ENCODE results near the gene PTOV1. TPM values are rescaled to one million over a fixed set of nuclear protein-coding genes. Genes with fewer than 3 reads are reported as not detected.
A peak's percentile ranks its signal among the peaks of the same experiment; 100 is the strongest.

Gene PTOV1
- total RNA-seq, 2 experiments from 2014 or later = 78.2 to 79.4 TPM

DNA sequence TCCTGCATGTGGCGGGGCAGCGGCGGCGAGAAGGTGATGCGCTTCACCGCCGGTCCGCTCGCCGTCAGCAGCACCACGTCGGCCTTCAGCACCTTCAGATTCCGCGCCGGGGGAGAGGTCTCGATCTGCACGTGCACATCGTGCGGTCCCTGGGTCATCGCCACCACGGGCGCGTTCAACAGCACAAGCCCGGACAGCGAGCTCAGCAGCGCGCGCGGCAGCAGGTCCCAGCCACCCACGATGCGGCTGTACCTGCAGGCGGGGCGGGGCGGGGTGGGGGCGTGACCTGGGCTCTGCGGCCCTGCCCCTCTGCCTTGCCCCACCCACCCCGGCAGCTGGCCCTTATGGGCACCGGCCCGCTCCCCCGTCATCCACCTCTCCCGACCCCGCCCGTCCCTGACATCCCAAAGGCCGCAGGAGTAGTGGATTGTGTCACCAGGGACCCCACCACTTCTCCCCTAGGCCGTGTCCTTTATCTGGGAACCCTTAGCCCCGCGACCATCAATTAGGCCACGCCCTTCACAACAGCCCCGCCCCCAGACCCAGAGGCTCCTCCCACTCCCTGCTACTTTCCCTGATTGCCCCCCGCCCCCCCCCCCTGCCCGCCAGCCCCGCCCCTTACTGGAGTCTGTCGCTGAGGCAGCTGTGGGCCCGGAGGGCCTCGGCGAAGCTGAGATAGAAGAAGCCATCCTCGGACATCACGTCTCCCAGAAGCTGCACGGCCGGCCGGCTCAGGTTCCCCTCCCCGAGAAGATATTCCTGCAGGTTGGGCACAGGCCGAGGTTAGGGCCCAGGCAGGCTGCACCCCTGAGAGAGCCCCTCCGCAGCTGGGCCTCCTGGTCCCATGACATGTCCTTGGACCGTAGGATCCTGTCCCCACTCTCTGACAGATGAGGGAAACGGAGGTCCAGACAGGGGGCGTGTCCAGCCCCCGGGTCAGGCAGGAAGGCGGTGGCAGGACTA, 39.7 kb downstream of the PTOV1 start:
- H3K9me3 Mint-ChIP-seq (ENCODE audit: low read depth) = no peaks in the 10 kb centered on the region
- peak overlapping the region; percentile 71 for H3K4me3 Mint-ChIP-seq
- DNase-seq (peak; percentile 75), ATAC-seq (peak; percentile 91)
- peak overlapping the region; percentile 43 for H3K27ac Mint-ChIP-seq
- H3K36me3 Mint-ChIP-seq = no peaks in the 10 kb centered on the region
- H3K27me3 Mint-ChIP-seq = no peaks in the 10 kb centered on the region
- CTCF ChIA-PET = interaction anchor here (0.8 to 2.2 kb wide), 9 partner anchors 9 to 246 kb away, joined by 3 to 11 read pairs (median 5); partner anchors contain the start of genes FUZ and NUP62
- peaks cover 14% of the 10 kb centered on the region for H3K4me1 Mint-ChIP-seq

DNA sequence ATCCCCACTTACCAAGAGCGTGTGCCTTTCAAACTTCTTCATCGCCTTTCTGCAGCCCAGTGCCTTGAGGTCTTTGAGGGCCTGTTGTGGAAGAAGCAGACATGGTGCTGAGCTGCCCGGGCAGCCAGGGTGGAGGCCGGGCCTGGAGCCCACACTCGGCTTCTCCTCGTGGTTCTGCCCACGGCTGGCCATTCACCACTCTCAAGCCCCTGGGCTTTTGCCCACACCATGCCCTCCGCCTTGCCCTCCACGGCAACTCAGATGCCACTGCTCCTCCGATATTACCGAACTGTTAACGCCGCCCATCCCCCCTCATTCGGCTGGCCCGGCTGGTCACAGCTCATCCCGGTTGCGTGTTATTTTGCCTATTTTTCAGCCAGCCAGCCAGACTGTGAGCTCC, 40.4 kb downstream of the PTOV1 start:
- H3K27ac Mint-ChIP-seq = no peak overlapping the region
- no peak overlapping the region for H3K4me3 Mint-ChIP-seq

DNA sequence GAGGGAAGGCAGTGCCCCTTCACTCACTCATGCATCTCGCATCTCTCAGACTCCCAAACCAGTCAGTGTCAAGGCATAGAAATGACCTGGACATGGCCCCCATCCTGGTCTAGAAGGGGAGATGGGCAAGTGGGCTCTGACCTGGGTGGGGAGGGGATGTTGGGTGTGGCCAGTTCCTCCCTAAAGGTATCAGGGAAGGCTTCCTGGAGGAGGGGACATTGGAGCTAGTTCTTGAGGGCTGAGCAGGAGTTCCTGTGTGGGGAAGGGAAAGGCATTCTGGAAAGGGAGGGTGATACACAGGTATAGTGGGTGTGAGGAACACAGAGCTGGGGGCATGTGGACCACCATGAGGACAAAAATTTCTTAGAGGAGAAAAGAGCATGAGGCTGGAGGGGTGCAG, 41.8 kb downstream of the PTOV1 start:
- peaks cover 34% of the 10 kb centered on the region for H3K4me1 Mint-ChIP-seq

More for the DNA sequence above, 40.4 kb downstream of the PTOV1 start:
- CTCF ChIA-PET = interaction anchor here (0.7 kb wide), 2 partner anchors 211 to 434 kb away, joined by 3 read pairs; no protein-coding TSS in a partner anchor
- H3K36me3 Mint-ChIP-seq = no peaks in the 10 kb centered on the region
- DNase-seq (no peak), ATAC-seq (no peak)
- no peaks in the 10 kb centered on the region for H3K9me3 Mint-ChIP-seq (ENCODE audit: low read depth)
- H3K27me3 Mint-ChIP-seq = no peaks in the 10 kb centered on the region
- peaks cover 21% of the 10 kb centered on the region for H3K4me1 Mint-ChIP-seq

DNA sequence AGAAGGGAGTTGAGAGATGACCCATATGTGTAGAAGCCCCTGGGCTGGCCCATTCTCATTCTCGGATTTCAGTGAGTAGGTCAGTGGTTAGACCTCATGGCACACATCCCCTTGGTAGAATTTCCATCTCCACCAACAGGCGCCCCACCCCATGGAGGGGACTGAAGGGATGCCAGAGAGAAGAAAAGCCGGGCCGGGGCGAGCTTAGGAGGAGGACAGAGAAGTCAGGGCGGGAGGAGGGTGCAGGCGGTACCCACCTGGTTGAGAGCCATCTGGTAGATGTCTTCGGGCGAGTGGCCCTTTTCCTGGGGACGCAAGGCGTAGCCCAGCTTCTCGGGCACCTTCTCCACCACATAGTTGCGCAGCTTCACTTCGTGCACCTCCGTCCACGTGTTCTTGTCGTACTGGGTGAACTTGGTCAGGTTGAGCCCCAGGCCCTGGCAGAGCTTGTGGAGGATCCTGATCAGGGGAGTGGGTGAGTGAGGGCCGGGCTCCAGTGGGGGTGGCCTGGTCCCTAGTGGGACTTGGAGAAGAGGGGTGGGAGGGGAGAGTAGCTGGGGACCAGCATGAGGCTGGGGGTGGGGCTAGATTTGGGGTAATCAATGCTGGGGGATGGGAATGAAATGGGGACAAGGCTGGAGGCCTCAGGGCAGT, 43.2 kb downstream of the PTOV1 start:
- no peaks in the 10 kb centered on the region for H3K9me3 Mint-ChIP-seq (ENCODE audit: low read depth)
- no peaks in the 10 kb centered on the region for H3K27me3 Mint-ChIP-seq
- DNase-seq = no peak
- CTCF ChIA-PET = interaction anchor here (1.6 kb wide), 1 partner anchor 9 kb away, joined by 3 read pairs; no protein-coding TSS in a partner anchor
- H3K4me1 Mint-ChIP-seq = peaks cover 37% of the 10 kb centered on the region
- no peak overlapping the region for H3K27ac Mint-ChIP-seq
- H3K36me3 Mint-ChIP-seq = no peaks in the 10 kb centered on the region
- no peak for ATAC-seq
- H3K4me3 Mint-ChIP-seq = no peak overlapping the region

More for the DNA sequence above, 41.8 kb downstream of the PTOV1 start:
- Mint-ChIP-seq H3K9me3 (ENCODE audit: low read depth) (no peaks in the 10 kb centered on the region), H3K27ac (no peak overlapping the region), H3K27me3 (no peaks in the 10 kb centered on the region), H3K36me3 (no peaks in the 10 kb centered on the region), H3K4me3 (no peak overlapping the region)
- CTCF ChIA-PET = interaction anchor here (1.6 kb wide), 1 partner anchor 8 kb away, joined by 3 read pairs; no protein-coding TSS in a partner anchor
- ATAC-seq (no peak), DNase-seq (no peak)

DNA sequence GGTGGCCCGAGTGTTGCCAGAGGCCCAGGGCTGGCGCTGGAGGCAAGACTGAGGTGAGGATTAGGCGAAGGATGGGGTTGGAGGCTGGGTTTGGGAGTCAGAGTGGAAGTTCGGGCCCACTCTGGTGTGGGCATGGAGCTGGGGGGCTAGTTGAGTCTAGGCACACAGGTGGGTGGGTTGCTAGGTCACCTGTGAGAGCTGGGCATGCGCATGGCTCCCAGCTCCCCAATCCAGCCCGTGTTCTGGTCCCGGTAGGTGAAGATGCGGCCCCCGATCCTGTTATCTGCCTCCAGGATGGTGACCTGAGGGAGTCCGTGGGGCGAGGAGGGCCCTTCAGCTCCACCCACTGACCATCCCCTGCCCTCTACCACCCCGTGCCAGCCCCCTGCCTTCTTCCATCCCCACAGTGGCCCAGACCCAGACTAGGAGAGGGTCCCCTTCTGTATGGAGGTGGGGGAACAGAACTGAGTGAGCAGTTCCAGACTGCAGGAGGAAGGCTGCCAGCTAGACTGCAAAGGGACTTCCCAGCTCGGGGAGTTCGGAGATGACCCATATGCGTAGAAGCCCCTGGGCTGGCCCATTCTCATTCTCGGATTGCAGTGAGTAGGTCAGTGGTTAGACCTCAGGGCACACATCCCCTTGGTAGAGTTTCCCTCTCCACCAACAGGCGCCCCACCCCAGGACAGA, 44.1 kb downstream of the PTOV1 start:
- no peak for ATAC-seq
- CTCF ChIA-PET = no interaction called here
- H3K4me3 Mint-ChIP-seq = no peak overlapping the region
- H3K9me3 Mint-ChIP-seq (ENCODE audit: low read depth) = no peaks in the 10 kb centered on the region
- H3K27ac Mint-ChIP-seq = no peak overlapping the region
- no peaks in the 10 kb centered on the region for H3K36me3 Mint-ChIP-seq
- no peaks in the 10 kb centered on the region for H3K27me3 Mint-ChIP-seq
- DNase-seq = no peak
- H3K4me1 Mint-ChIP-seq = peaks cover 34% of the 10 kb centered on the region

DNA sequence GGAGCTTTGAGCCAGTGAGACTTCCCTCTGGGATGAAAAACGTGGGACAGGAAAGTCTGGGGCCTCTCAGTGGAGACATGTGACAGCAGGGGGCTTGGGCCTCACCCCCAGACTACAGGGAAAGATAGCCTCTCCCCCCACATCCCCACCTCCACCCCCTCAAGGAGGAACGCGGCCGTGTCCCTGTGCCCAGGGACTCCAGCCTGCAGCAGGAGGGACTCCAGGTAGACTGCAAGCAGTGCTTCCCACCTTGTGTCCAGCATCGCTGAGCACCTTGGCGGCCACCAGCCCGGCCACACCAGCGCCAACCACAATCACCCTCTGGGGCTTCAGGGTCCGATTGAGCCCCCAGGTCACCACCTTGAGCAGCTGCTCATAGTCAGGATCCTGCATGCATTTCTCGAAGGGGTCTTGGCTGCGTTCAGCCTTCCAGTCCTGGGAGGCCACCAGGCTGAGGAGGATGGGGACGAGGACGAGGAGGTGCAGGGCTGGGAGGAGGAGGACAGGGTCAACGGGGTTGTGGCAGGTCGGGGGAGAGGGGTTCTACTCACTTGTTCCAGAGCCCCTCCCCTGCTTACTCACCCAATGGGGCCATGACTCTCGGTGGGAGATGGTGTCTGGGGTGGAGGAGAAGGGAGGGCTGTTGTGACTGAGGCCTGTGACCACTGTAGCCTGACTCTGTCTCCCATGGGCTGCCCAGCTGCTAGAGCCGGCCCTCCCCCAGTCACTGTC, 44.8 kb downstream of the PTOV1 start:
- Mint-ChIP-seq H3K4me1 (peaks cover 30% of the 10 kb centered on the region), H3K27ac (peak overlapping the region; percentile 87), H3K4me3 (no peak overlapping the region), H3K27me3 (no peaks in the 10 kb centered on the region), H3K9me3 (ENCODE audit: low read depth) (no peaks in the 10 kb centered on the region), H3K36me3 (no peaks in the 10 kb centered on the region)
- DNase-seq = no peak
- CTCF ChIA-PET = interaction anchor here (1.4 kb wide), 1 partner anchor 42 kb away, joined by 3 read pairs; no protein-coding TSS in a partner anchor
- no peak for ATAC-seq

DNA sequence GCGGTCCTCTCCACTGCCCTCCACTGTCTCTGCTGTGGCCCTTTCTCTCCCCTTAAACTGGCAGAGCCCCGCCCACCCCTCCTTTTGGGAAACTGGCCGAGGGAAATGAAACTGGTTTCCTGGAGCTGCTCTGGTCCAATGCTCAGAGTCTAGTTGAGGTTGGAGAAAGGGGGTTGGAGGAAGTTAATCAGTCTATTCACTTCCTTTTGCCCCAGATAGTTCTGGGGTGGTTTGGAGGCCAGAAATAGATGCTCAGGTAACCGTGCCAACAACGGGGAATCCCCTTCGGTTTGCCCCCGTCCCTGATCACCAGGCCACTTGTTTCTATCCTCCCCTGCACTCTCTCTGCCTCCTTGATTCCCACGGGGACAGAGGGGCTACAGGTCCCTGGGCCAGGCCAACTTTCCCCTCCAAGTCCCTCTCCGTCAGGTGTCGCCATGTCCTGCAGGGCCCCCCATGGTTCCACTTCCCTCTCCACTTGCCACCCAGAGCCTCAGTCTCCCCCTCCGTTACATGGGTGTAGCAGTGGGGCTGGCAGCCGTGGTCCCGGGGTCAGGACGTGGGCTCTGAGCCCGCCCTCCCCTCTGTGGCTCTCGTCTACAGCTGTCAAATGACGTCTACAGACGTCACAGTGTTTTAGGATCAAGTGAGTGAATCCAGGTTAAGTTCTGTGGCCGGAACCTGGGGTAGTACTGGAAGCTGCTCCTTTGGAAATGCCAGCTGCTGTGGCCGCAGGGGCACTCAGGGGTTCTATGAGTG, 46.1 kb downstream of the PTOV1 start, which contains the start of gene IL4I1:
IL4I1 (minus strand) TSS at position 25 of the 759 bp plus-strand sequence. CDS start 727 bp downstream, outside the sequence.
- peak; percentile 68 for ATAC-seq
- Mint-ChIP-seq H3K4me1 (peaks cover 30% of the 10 kb centered on the region), H3K9me3 (ENCODE audit: low read depth) (no peaks in the 10 kb centered on the region), H3K27me3 (no peaks in the 10 kb centered on the region), H3K27ac (peak within 1 kb of the TSS; percentile 87), H3K4me3 (peak within 1 kb of the TSS; percentile 38), H3K36me3 (no peaks in the 10 kb centered on the region)
- CTCF ChIA-PET = interaction anchor here (0.6 to 1.4 kb wide), 4 partner anchors 31 to 103 kb away, joined by 3 to 4 read pairs (median 3); no protein-coding TSS in a partner anchor
- peak; percentile 76 for DNase-seq

DNA sequence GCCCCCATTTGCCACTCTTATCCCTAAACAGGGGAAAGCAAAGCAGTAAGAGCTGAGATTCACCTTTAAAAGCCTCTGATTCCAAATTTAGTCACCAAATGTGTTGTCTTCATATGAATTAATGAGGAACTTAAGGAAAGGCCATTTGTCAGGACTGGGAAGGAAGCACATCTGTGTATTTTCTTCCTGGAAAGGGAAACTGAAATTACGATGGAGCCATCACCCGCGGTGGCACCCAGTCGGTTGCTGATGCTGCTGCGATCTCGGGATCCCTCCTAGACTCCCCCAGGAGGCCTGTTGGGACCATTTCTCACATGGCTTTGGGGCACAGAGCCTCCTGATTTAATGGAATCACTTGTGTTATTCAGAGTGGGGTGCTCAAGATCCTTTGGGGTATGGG, 53.2 kb downstream of the PTOV1 start:
- Mint-ChIP-seq H3K9me3 (ENCODE audit: low read depth) (no peaks in the 10 kb centered on the region), H3K4me1 (peaks cover 21% of the 10 kb centered on the region), H3K27ac (no peak overlapping the region), H3K36me3 (peaks cover 27% of the 10 kb centered on the region), H3K4me3 (no peak overlapping the region), H3K27me3 (no peaks in the 10 kb centered on the region)
- DNase-seq = no peak
- ATAC-seq = no peak
- CTCF ChIA-PET = no interaction called here

DNA sequence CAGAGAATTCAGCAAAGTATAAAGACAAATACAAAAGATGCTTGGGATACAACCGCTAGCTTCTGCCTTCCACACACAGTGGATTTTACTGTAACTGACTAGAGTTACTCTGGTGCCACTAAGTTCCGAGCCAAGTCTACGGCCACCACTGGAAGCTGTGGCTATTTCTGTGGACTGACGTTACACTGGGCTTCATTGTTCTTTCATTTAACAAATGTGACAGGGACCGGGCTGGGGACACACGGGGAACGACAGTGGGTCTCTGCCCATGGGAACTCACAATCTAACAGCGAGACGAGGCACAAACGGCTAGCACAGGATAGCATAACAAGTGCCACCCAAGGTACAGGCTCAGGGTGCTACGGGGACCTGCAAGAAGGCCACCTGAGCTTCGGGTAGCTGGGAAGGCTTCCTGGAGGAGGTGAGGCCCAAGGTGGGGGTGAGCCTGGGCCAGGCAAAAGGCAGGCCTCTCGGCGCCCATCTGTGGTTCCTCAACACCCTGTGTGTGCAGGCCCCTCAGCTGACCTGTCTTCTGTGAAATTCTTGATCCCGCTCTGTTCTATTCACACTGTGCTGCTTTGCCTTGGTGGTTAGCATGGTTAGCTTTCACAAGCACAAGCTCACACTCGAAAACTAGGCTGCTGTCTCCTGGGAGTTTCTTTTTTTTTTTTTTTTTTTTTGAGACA, 56.1 kb downstream of the PTOV1 start:
- Mint-ChIP-seq H3K4me3 (no peak overlapping the region), H3K27ac (no peak overlapping the region), H3K27me3 (no peaks in the 10 kb centered on the region), H3K9me3 (ENCODE audit: low read depth) (no peaks in the 10 kb centered on the region), H3K4me1 (peaks cover 34% of the 10 kb centered on the region), H3K36me3 (peaks cover 42% of the 10 kb centered on the region)
- DNase-seq = no peak
- no peak for ATAC-seq
- CTCF ChIA-PET = interaction anchor here (0.8 to 1.1 kb wide), 3 partner anchors 15 to 31 kb away, joined by 3 read pairs; no protein-coding TSS in a partner anchor

DNA sequence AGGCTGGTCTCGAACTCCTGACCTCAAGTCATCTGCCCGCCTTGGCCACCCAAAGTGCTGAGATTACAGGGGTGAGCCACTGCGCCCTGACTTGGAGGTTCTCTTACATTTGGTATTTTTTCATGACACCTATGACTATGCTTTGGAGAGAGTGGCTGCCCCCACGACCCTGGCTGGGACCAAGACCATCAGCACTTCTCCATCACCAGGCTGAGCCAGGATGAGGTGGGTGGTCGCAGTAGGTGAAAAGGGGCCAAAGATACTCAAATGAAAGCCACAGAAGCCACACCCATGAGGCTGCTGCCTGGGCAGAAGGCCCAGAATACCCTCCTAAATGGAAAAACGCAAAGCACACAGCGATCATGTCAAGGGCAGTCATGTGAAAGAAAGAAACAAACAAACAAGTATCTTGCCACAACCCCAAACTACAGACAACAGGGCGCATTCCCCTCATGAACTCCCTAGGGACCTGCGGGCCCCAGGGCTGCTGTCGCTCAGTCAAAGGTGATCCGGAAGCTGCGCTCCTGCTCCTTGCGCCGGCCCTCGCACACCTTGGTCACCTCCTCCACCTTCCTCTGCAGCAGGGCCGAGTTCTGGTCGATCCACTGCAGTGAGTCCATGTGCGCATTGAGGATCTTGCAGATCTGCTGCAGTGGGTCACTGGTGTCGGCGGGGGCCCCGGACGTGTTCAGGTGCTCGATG, 56.9 kb downstream of the PTOV1 start:
- H3K27ac Mint-ChIP-seq = no peak overlapping the region
- no peaks in the 10 kb centered on the region for H3K27me3 Mint-ChIP-seq
- CTCF ChIA-PET = interaction anchor here (0.8 to 0.9 kb wide), 2 partner anchors 14 to 18 kb away, joined by 3 read pairs; no protein-coding TSS in a partner anchor
- ATAC-seq = no peak
- no peaks in the 10 kb centered on the region for H3K9me3 Mint-ChIP-seq (ENCODE audit: low read depth)
- no peak overlapping the region for H3K4me3 Mint-ChIP-seq
- DNase-seq = no peak
- peaks cover 39% of the 10 kb centered on the region for H3K4me1 Mint-ChIP-seq
- peaks cover 46% of the 10 kb centered on the region for H3K36me3 Mint-ChIP-seq

All from activated CD8-positive, alpha-beta memory T cell treated with anti-CD3 and anti-CD28 coated beads, Interleukin-2, amount 10 ng/mL, durations not matched to agents 7 days and 5 days (primary cell).